GM23338 (cell line): ENCODE results near the gene PAM. TPM values are rescaled to one million over a fixed set of nuclear protein-coding genes. Genes with fewer than 3 reads are reported as not detected.

Experiments used
- ATAC-seq: fragments of 200-7000 bp; cut with Tn5 transposase; 3 replicates; pipeline ENCODE4 v1.9.1; 2020
- DNase-seq: peaks from one replicate; pipeline ENCODE4 v3.0.0-alpha.2; 2015; ENCODE audit warnings: low spot score
- H2AFZ ChIP-seq: fragments of 200-600 bp; sonication (generic); 2 replicates; pipeline ENCODE4 v1.8.0; 2016; ENCODE audit warnings: antibody characterized with exemption, mild to moderate bottlenecking, moderate library complexity
- H3F3A ChIP-seq: fragments of 200-600 bp; sonication (generic); replicated peaks from 2 replicates; pipeline ENCODE4 v1.8.0; 2017; ENCODE audit warnings: antibody characterized with exemption, mixed run types, low read depth
- H3K27ac ChIP-seq: fragments of 200-600 bp; sonication (generic); 2 replicates; pipeline ENCODE4 v1.6.1; 2016; ENCODE audit warnings: low read depth
- H3K27me3 ChIP-seq: fragments of 200-600 bp; sonication (generic); 2 replicates; pipeline ENCODE4 v1.8.0; 2016; ENCODE audit warnings: mild to moderate bottlenecking, mixed run types, moderate library complexity; ENCODE audit not compliant: insufficient read depth
- H3K36me3 ChIP-seq: fragments of 200-600 bp; sonication (generic); 2 replicates; pipeline ENCODE4 v1.8.0; 2016; ENCODE audit warnings: mild to moderate bottlenecking; ENCODE audit not compliant: insufficient read depth
- H3K4me1 ChIP-seq: fragments of 200-600 bp; sonication (generic); 2 replicates; pipeline ENCODE4 v1.8.0; 2016; ENCODE audit warnings: mild to moderate bottlenecking, moderate library complexity; ENCODE audit not compliant: insufficient read depth
- H3K4me2 ChIP-seq: fragments of 200-600 bp; sonication (generic); 2 replicates; pipeline ENCODE4 v1.7.1; 2017; ENCODE audit warnings: mixed run types
- H3K4me3 ChIP-seq: fragments of 200-600 bp; sonication (generic); 2 replicates; pipeline ENCODE4 v1.6.1; 2016; ENCODE audit warnings: mixed run types
- H3K79me2 ChIP-seq: fragments of 200-600 bp; sonication (generic); replicated peaks from 2 replicates; pipeline ENCODE4 v1.8.0; 2017; ENCODE audit warnings: mild to moderate bottlenecking; ENCODE audit not compliant: insufficient read depth
- H3K9me2 ChIP-seq: fragments of 200-600 bp; sonication (generic); 2 replicates; pipeline ENCODE4 v1.8.0; 2017; ENCODE audit not compliant: insufficient read depth
- H4K20me1 ChIP-seq: fragments of 200-600 bp; sonication (generic); replicated peaks from 2 replicates; pipeline ENCODE4 v1.8.0; 2017; ENCODE audit warnings: mild to moderate bottlenecking; ENCODE audit not compliant: insufficient read depth
- H3K27ac Mint-ChIP-seq: 2 replicates; pipeline ENCODE4 v1.8.0; 2020; ENCODE audit warnings: inconsistent platforms, mild to moderate bottlenecking, moderate library complexity, mixed read lengths
- H3K27me3 Mint-ChIP-seq: 3 replicates; pipeline ENCODE4 v1.8.0; 2022; ENCODE audit warnings: low read depth, mild to moderate bottlenecking, moderate library complexity, mixed read lengths, inconsistent platforms; ENCODE audit not compliant: insufficient read depth, poor library complexity
- H3K36me3 Mint-ChIP-seq: 3 replicates; pipeline ENCODE4 v1.8.0; 2021; ENCODE audit warnings: low read depth, mild to moderate bottlenecking, inconsistent platforms, moderate library complexity, mixed read lengths
- H3K4me1 Mint-ChIP-seq: 3 replicates; pipeline ENCODE4 v1.8.0; 2020; ENCODE audit warnings: mild to moderate bottlenecking, inconsistent platforms, mixed read lengths
- H3K4me3 Mint-ChIP-seq: 3 replicates; pipeline ENCODE4 v1.8.0; 2021; ENCODE audit warnings: moderate library complexity, mild to moderate bottlenecking, inconsistent platforms, mixed read lengths
- H3K9me3 Mint-ChIP-seq: 3 replicates; pipeline ENCODE4 v1.8.0; 2020; ENCODE audit warnings: moderate library complexity, mild to moderate bottlenecking, inconsistent platforms, mixed read lengths
- CREB1 ChIP-seq: fragments of 250-450 bp; sonication (Bioruptor Pico); IDR thresholded peaks from 2 replicates; pipeline ENCODE4 v1.5.0; 2020; ENCODE audit warnings: low read depth, mild to moderate bottlenecking, moderate library complexity
- EZH2phosphoT487 ChIP-seq: fragments of 200-600 bp; sonication (generic); IDR thresholded peaks from one replicate; pipeline ENCODE4 v1.8.1; 2018; ENCODE audit warnings: antibody characterized with exemption; ENCODE audit not compliant: unreplicated experiment
- NANOG ChIP-seq: IDR thresholded peaks from 2 replicates; pipeline ENCODE4 v1.6.1; 2016; ENCODE audit warnings: antibody characterized with exemption, borderline replicate concordance
- POLR2AphosphoS5 ChIP-seq: IDR thresholded peaks from 2 replicates; pipeline ENCODE4 v1.6.1; 2016; ENCODE audit warnings: antibody characterized with exemption, low read depth
- REST ChIP-seq: IDR thresholded peaks from one replicate; pipeline ENCODE4 v1.6.1; 2018; ENCODE audit warnings: antibody characterized with exemption; ENCODE audit not compliant: unreplicated experiment
- STAT1 ChIP-seq: IDR thresholded peaks from one replicate; pipeline ENCODE4 v1.6.1; 2016; ENCODE audit warnings: antibody characterized with exemption; ENCODE audit not compliant: unreplicated experiment
- ZNF114 ChIP-seq: fragments of 250-450 bp; sonication (Bioruptor Pico); IDR thresholded peaks from 2 replicates; pipeline ENCODE4 v1.5.0; 2020; ENCODE audit warnings: mild to moderate bottlenecking, moderate library complexity
- ZNF331 ChIP-seq: fragments of 250-450 bp; sonication (Bioruptor Pico); IDR thresholded peaks from 2 replicates; pipeline ENCODE4 v1.5.0; 2020; ENCODE audit warnings: low read depth, mild to moderate bottlenecking, moderate library complexity
- polyA plus RNA-seq: library from polyadenylated mRNA; unstranded; fragments of >200 nt; fragmentation: Nextera tagmentation; extraction: Ambion mirVana; gene quantifications from 2 replicates; pipeline ENCODE4 v1.2.1, GENCODE V29; 2016
- total RNA-seq: library from RNA; depleted of rRNA; stranded (reverse); fragments of >200 nt; shearing (Covaris generic); gene quantifications from 2 replicates; pipeline ENCODE4 v1.2.3, GENCODE V29; 2014
- TF ChIP-seq, protein P1 (sequence below): fragments of 250-450 bp; sonication (Bioruptor Pico); IDR thresholded peaks from 2 replicates; pipeline ENCODE4 v1.5.0; 2020; ENCODE audit warnings: mild to moderate bottlenecking, moderate library complexity
- TF ChIP-seq, protein P2 (sequence below): IDR thresholded peaks from 2 replicates; pipeline ENCODE4 v1.6.1; 2016; ENCODE audit warnings: antibody characterized with exemption

PAM gene
- total and polyA plus RNA-seq, 2 experiments from 2014 or later, result 33.9 to 79.4 TPM

DNA sequence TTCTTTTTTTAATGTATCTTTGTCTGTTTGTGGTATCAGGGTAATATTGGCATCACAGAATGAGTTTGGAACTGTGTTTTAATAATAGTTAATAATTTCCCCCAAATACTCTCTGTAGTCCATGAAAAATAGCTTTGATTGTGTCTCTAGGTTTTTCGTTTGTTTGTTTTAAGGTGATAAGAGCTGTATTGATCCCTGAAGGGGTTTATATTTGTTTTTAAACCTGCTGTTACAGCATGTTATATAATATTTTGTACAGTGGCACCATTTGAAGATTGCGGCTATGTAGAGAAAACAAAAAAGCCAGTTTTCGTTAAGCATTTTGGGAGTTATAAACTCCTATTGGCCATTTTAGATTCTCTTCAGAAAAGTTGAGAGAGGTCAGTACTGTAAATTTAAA lies 15.7 kb downstream of the PAM start:
- Histone ChIP-seq H3K4me1 (peaks cover 33% of the 10 kb centered on the region), H4K20me1 (no peaks in the 10 kb centered on the region), H3K27me3 (no peaks in the 10 kb centered on the region), H3K4me3 (no peak overlapping the region), H3K27ac (no peak overlapping the region), H2AFZ (no peak overlapping the region), H3K4me2 (peak overlapping the region; percentile 50; the same call in 1 of the 2 replicates), H3K79me2 (peaks cover 83% of the 10 kb centered on the region), H3F3A (no peaks in the 10 kb centered on the region), H3K9me2 (no peaks in the 10 kb centered on the region), H3K36me3 (no peaks in the 10 kb centered on the region)
- H3K27me3 Mint-ChIP-seq, result no peaks in the 10 kb centered on the region
- H3K36me3 Mint-ChIP-seq, result no peaks in the 10 kb centered on the region
- no peak overlapping the region for H3K4me3 Mint-ChIP-seq
- peaks cover 9% of the 10 kb centered on the region for H3K4me1 Mint-ChIP-seq
- no peak for DNase-seq
- H3K9me3 Mint-ChIP-seq, result no peaks in the 10 kb centered on the region
- peak overlapping the region; percentile 63; the same call in 1 of the 2 replicates for H3K27ac Mint-ChIP-seq
- ATAC-seq, result no peak
- TF ChIP-seq STAT1, result no peak
- TF ChIP-seq CREB1, result no peak
- TF ChIP-seq, protein P1, sequence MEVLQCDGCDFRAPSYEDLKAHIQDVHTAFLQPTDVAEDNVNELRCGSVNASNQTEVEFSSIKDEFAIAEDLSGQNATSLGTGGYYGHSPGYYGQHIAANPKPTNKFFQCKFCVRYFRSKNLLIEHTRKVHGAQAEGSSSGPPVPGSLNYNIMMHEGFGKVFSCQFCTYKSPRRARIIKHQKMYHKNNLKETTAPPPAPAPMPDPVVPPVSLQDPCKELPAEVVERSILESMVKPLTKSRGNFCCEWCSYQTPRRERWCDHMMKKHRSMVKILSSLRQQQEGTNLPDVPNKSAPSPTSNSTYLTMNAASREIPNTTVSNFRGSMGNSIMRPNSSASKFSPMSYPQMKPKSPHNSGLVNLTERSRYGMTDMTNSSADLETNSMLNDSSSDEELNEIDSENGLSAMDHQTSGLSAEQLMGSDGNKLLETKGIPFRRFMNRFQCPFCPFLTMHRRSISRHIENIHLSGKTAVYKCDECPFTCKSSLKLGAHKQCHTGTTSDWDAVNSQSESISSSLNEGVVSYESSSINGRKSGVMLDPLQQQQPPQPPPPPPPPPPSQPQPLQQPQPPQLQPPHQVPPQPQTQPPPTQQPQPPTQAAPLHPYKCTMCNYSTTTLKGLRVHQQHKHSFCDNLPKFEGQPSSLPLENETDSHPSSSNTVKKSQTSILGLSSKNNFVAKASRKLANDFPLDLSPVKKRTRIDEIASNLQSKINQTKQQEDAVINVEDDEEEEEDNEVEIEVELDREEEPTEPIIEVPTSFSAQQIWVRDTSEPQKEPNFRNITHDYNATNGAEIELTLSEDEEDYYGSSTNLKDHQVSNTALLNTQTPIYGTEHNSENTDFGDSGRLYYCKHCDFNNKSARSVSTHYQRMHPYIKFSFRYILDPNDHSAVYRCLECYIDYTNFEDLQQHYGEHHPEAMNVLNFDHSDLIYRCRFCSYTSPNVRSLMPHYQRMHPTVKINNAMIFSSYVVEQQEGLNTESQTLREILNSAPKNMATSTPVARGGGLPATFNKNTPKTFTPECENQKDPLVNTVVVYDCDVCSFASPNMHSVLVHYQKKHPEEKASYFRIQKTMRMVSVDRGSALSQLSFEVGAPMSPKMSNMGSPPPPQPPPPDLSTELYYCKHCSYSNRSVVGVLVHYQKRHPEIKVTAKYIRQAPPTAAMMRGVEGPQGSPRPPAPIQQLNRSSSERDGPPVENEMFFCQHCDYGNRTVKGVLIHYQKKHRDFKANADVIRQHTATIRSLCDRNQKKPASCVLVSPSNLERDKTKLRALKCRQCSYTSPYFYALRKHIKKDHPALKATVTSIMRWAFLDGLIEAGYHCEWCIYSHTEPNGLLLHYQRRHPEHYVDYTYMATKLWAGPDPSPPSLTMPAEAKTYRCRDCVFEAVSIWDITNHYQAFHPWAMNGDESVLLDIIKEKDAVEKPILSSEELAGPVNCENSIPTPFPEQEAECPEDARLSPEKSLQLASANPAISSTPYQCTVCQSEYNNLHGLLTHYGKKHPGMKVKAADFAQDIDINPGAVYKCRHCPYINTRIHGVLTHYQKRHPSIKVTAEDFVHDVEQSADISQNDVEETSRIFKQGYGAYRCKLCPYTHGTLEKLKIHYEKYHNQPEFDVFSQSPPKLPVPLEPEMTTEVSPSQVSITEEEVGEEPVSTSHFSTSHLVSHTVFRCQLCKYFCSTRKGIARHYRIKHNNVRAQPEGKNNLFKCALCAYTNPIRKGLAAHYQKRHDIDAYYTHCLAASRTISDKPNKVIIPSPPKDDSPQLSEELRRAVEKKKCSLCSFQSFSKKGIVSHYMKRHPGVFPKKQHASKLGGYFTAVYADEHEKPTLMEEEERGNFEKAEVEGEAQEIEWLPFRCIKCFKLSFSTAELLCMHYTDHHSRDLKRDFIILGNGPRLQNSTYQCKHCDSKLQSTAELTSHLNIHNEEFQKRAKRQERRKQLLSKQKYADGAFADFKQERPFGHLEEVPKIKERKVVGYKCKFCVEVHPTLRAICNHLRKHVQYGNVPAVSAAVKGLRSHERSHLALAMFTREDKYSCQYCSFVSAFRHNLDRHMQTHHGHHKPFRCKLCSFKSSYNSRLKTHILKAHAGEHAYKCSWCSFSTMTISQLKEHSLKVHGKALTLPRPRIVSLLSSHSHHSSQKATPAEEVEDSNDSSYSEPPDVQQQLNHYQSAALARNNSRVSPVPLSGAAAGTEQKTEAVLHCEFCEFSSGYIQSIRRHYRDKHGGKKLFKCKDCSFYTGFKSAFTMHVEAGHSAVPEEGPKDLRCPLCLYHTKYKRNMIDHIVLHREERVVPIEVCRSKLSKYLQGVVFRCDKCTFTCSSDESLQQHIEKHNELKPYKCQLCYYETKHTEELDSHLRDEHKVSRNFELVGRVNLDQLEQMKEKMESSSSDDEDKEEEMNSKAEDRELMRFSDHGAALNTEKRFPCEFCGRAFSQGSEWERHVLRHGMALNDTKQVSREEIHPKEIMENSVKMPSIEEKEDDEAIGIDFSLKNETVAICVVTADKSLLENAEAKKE (CRISPR knock-in tag), result no peak
- TF ChIP-seq ZNF114 (CRISPR knock-in tag), result no peak
- TF ChIP-seq, protein P2, sequence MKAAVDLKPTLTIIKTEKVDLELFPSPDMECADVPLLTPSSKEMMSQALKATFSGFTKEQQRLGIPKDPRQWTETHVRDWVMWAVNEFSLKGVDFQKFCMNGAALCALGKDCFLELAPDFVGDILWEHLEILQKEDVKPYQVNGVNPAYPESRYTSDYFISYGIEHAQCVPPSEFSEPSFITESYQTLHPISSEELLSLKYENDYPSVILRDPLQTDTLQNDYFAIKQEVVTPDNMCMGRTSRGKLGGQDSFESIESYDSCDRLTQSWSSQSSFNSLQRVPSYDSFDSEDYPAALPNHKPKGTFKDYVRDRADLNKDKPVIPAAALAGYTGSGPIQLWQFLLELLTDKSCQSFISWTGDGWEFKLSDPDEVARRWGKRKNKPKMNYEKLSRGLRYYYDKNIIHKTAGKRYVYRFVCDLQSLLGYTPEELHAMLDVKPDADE, result no peak
- no peak for TF ChIP-seq POLR2AphosphoS5
- TF ChIP-seq NANOG, result no peak
- TF ChIP-seq ZNF331 (CRISPR knock-in tag), result no peak
- TF ChIP-seq REST, result no peak
- TF ChIP-seq EZH2phosphoT487, result no peak
